ENCODE results near the gene SSH3.

DNA sequence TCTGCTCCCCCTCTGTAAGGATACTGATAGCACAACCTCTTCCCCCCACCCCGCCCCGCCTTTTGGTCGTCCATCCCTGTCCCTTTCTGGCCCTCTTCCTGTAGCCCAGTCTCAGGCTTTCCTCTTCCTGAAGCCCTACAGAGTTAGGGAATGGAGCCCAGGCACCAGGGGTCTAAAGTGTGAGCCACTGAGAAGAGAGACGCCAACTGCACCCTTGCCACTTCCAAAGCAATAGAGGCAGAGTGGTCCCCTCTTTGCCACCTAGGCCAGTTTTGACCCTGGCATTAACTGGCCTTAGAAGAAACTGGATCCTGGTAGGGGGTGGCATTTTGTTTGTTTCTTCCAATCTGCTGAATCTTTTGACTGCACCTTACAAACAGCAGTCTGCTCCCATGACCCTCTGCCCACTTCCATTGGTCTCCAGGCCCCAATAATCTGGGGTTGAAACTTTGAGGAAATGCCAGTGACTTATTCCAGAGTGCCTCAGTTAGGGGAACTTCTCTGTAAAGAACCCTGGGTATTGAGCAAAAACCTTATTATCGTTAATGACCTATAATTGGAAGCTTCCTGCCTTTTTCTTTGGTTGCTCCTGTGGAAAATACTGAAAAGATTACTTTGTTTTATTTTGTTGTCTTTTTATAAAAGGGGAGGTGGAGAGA lies 46.7 kb upstream of the SSH3 start:
- TF ChIP-seq, protein P1, sequence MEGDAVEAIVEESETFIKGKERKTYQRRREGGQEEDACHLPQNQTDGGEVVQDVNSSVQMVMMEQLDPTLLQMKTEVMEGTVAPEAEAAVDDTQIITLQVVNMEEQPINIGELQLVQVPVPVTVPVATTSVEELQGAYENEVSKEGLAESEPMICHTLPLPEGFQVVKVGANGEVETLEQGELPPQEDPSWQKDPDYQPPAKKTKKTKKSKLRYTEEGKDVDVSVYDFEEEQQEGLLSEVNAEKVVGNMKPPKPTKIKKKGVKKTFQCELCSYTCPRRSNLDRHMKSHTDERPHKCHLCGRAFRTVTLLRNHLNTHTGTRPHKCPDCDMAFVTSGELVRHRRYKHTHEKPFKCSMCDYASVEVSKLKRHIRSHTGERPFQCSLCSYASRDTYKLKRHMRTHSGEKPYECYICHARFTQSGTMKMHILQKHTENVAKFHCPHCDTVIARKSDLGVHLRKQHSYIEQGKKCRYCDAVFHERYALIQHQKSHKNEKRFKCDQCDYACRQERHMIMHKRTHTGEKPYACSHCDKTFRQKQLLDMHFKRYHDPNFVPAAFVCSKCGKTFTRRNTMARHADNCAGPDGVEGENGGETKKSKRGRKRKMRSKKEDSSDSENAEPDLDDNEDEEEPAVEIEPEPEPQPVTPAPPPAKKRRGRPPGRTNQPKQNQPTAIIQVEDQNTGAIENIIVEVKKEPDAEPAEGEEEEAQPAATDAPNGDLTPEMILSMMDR (conservative IDR thresholded peaks at IDR 0.05; ENCODE audit: low read depth, low read length) = no peak
- no peak for TF ChIP-seq EZH2 (IDR thresholded peaks at IDR 0.05; ENCODE audit: borderline replicate concordance, low read depth, low read length, poor library complexity, severe bottlenecking)

Measured in A673 (cell line).